Esophagus muscularis mucosa (tissue), 2 donors: ENCODE results near the gene ENOX1.

ENCODE experiments used
- POLR2A ChIP-seq: fragments of 450-650 bp; IDR thresholded peaks from one replicate; pipeline ENCODE4 v1.6.1; 2017; ENCODE audit warnings: antibody characterized with exemption, moderate library complexity, mild to moderate bottlenecking, low read depth
- POLR2AphosphoS5 ChIP-seq, 2 donors: sonication (generic); formaldehyde crosslinking; IDR thresholded peaks; one replicate each; pipeline ENCODE4 v1.6.1; 2017; ENCODE audit warnings: antibody characterized with exemption in 2 of 2

DNA sequence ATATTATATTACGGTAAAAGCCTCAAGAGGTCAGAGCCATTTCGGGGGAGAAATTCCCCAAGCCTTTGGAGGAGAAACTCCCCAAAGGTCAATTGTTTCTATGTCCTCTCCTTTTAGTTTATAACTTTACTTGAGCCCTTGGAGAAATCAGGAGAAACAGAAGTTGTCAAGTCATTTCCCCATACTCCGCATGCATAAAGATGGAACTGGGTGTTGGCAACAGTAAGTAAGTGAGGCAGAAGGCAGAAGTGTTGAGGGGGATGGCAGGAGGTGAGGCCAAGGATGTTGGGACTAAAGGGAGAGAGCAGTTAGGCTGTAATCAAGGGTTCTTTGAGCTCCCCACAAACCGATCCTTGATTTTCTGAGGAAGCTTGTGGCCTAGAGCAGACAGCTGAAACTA lies 307.9 kb downstream of the ENOX1 start:
- TF ChIP-seq POLR2A, result no peak
- TF ChIP-seq POLR2AphosphoS5 (IDR thresholded peaks at IDR 0.05), result no peak
